OCI-LY1 (cell line): ENCODE data around the gene DRAP1.

ENCODE experiments used
- EZH2 ChIP-seq: fragments of 200-600 bp; sonication (generic), shearing (Covaris generic); IDR thresholded peaks from 2 replicates; pipeline ENCODE4 v1.8.0; 2017; ENCODE audit warnings: borderline replicate concordance, mixed run types, mild to moderate bottlenecking, antibody characterized with exemption, low read length, moderate library complexity, mixed read lengths
- TF ChIP-seq, protein P1 (sequence below): fragments of 200-600 bp; sonication (generic), shearing (Covaris generic); IDR thresholded peaks from 2 replicates; pipeline ENCODE4 v1.5.1; 2017; ENCODE audit warnings: mild to moderate bottlenecking, antibody characterized with exemption, low read length, moderate library complexity, mixed read lengths

DNA sequence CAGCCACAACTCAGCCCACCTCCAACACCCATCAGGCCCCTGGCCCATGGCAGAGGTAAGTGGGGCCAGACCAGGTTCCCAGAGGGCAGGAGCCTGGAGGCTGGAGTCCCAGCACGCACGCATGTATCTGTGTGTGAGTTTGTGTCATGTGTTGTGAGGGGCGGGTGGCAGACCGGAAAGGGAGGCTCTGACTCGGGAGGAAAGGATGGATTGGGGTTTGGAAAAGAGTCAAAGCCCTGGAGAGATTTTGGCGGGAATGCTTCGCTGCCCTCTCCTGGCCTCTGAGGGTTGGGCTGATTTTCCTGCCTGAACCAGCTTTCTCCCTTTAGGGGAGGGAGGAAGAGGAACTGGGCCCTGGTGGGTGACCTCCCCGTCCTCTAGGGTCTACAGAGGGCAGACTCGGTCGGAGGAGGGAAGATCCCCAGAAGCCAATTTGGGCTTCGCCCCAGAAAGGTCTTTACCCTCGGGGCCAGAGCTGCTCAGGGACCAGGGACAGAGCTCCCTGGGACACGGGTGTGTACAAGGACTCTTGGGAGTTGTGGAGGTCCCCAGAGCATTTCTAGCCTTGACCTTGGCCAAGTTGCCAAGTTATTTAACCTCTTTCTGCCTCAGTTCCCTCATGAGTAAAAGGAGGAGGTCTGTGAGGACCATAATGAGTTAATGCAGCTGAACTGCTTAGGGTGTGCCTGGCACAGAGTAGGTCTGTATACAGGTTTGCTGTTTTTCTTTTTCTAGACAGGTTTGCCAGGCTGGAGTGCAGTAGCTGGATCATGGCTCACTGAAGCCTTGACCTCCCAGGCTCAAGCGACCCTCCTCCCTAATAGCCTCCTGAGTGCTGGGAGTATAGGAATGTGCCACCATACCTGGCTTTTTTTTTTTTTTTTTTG lies 7.3 kb upstream of the DRAP1 start:
- TF ChIP-seq, protein P1, sequence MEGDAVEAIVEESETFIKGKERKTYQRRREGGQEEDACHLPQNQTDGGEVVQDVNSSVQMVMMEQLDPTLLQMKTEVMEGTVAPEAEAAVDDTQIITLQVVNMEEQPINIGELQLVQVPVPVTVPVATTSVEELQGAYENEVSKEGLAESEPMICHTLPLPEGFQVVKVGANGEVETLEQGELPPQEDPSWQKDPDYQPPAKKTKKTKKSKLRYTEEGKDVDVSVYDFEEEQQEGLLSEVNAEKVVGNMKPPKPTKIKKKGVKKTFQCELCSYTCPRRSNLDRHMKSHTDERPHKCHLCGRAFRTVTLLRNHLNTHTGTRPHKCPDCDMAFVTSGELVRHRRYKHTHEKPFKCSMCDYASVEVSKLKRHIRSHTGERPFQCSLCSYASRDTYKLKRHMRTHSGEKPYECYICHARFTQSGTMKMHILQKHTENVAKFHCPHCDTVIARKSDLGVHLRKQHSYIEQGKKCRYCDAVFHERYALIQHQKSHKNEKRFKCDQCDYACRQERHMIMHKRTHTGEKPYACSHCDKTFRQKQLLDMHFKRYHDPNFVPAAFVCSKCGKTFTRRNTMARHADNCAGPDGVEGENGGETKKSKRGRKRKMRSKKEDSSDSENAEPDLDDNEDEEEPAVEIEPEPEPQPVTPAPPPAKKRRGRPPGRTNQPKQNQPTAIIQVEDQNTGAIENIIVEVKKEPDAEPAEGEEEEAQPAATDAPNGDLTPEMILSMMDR, result no peak
- no peak for TF ChIP-seq EZH2
